ENCODE measurements around the gene CYSTM1.

Gene CYSTM1

GRCh38 chr5:140136624-140137023 is 38.4 kb upstream of the CYSTM1 start:
- no peak overlapping the region for H3K9ac ChIP-seq (ENCODE audit: low read length)
- H3K4me2 ChIP-seq (ENCODE audit: low read length): no peak overlapping the region

GRCh38 chr5:140140435-140140834 is 34.6 kb upstream of the CYSTM1 start:
- TF ChIP-seq CTCF (IDR thresholded peaks at IDR 0.05; ENCODE audit: low read length) (no peak), EZH2 (IDR thresholded peaks at IDR 0.05; ENCODE audit: borderline replicate concordance, low read length) (no peak)
- H3K27ac ChIP-seq (ENCODE audit: low read depth, low read length, poor library complexity, severe bottlenecking): no peak overlapping the region
- no peaks in the 10 kb centered on the region for H3F3A ChIP-seq (ENCODE audit: insufficient read depth, low read length)
- no peaks in the 10 kb centered on the region for H3K9me3 ChIP-seq (ENCODE audit: low read length)
- H3K36me3 ChIP-seq (ENCODE audit: insufficient read depth, low read length): no peaks in the 10 kb centered on the region
- H3K9ac ChIP-seq (ENCODE audit: low read length): no peak overlapping the region
- H3K4me2 ChIP-seq (ENCODE audit: low read length): no peak overlapping the region
- no peaks in the 10 kb centered on the region for H3K79me2 ChIP-seq (ENCODE audit: insufficient read depth, low read length)
- H2AFZ ChIP-seq (ENCODE audit: low read length): no peak overlapping the region
- H3K27me3 ChIP-seq (ENCODE audit: insufficient read depth, low read length): peaks cover 7% of the 10 kb centered on the region; the same call in 1 of the 2 replicates
- H3K4me1 ChIP-seq (ENCODE audit: insufficient read depth, low read length, severe bottlenecking): no peaks in the 10 kb centered on the region
- no peak overlapping the region for H3K4me3 ChIP-seq (ENCODE audit: low read depth, low read length, poor library complexity, severe bottlenecking)
- H3K9me2 ChIP-seq (ENCODE audit: low read depth, low read length): no peaks in the 10 kb centered on the region
- H4K20me1 ChIP-seq (ENCODE audit: insufficient read depth, low read length): no peaks in the 10 kb centered on the region

More at GRCh38 chr5:140136624-140137023, 38.4 kb upstream of the CYSTM1 start:
- Histone ChIP-seq H3K27me3 (ENCODE audit: insufficient read depth, low read length) (peaks cover 3% of the 10 kb centered on the region; the same call in 1 of the 2 replicates), H3K36me3 (ENCODE audit: insufficient read depth, low read length) (no peaks in the 10 kb centered on the region), H3K9me2 (ENCODE audit: low read depth, low read length) (no peaks in the 10 kb centered on the region), H3F3A (ENCODE audit: insufficient read depth, low read length) (no peaks in the 10 kb centered on the region), H3K4me3 (ENCODE audit: low read depth, low read length, poor library complexity, severe bottlenecking) (no peak overlapping the region), H3K4me1 (ENCODE audit: insufficient read depth, low read length, severe bottlenecking) (no peaks in the 10 kb centered on the region), H4K20me1 (ENCODE audit: insufficient read depth, low read length) (peaks cover 5% of the 10 kb centered on the region; the same call in 1 of the 2 replicates), H3K79me2 (ENCODE audit: insufficient read depth, low read length) (no peaks in the 10 kb centered on the region), H3K27ac (ENCODE audit: low read depth, low read length, poor library complexity, severe bottlenecking) (no peak overlapping the region), H2AFZ (ENCODE audit: low read length) (no peak overlapping the region), H3K9me3 (ENCODE audit: low read length) (no peaks in the 10 kb centered on the region)
- TF ChIP-seq EZH2 (IDR thresholded peaks at IDR 0.05; ENCODE audit: borderline replicate concordance, low read length) (no peak), CTCF (IDR thresholded peaks at IDR 0.05; ENCODE audit: low read length) (no peak)

- no peak for TF ChIP-seq CTCF (IDR thresholded peaks at IDR 0.05; ENCODE audit: low read length)
- TF ChIP-seq EZH2 (IDR thresholded peaks at IDR 0.05; ENCODE audit: borderline replicate concordance, low read length): no peak
- H4K20me1 ChIP-seq (ENCODE audit: insufficient read depth, low read length): no peaks in the 10 kb centered on the region
- H3K4me2 ChIP-seq (ENCODE audit: low read length): no peak overlapping the region
- H3K9me3 ChIP-seq (ENCODE audit: low read length): no peaks in the 10 kb centered on the region
- H3K36me3 ChIP-seq (ENCODE audit: insufficient read depth, low read length): no peaks in the 10 kb centered on the region
- no peaks in the 10 kb centered on the region for H3K4me1 ChIP-seq (ENCODE audit: insufficient read depth, low read length, severe bottlenecking)
- H3K4me3 ChIP-seq (ENCODE audit: low read depth, low read length, poor library complexity, severe bottlenecking): no peak overlapping the region
- no peak overlapping the region for H3K27ac ChIP-seq (ENCODE audit: low read depth, low read length, poor library complexity, severe bottlenecking)
- no peaks in the 10 kb centered on the region for H3F3A ChIP-seq (ENCODE audit: insufficient read depth, low read length)
- H3K79me2 ChIP-seq (ENCODE audit: insufficient read depth, low read length): no peaks in the 10 kb centered on the region
- H3K9ac ChIP-seq (ENCODE audit: low read length): no peak overlapping the region
- H3K27me3 ChIP-seq (ENCODE audit: insufficient read depth, low read length): peaks cover 9% of the 10 kb centered on the region; the same call in 1 of the 2 replicates
- no peaks in the 10 kb centered on the region for H3K9me2 ChIP-seq (ENCODE audit: low read depth, low read length)
- H2AFZ ChIP-seq (ENCODE audit: low read length): no peak overlapping the region
Measured at GRCh38 chr5:140141241-140141640, 33.7 kb upstream of the CYSTM1 start.

All from OCI-LY1 (cell line).